Adrenal gland (tissue), 12 donors: ENCODE measurements around the gene AVPR1A. TPM values are rescaled to one million over a fixed set of nuclear protein-coding genes. Genes with fewer than 3 reads are reported as not detected.

ENCODE experiments used
- DNase-seq, 7 donors: peaks; one replicate each; pipeline ENCODE4 v3.0.0-alpha.2; 2019 to 2020
- H3K27ac ChIP-seq, 5 donors: fragments of 200-600 bp; sonication (generic) in 4 of 5; 1 replicate in 3 of 5; 2 replicates in 2 of 5; pipeline versions ENCODE4 v1.5.1 to v1.8.0; 2016 to 2020; ENCODE audit warnings: mild to moderate bottlenecking in 1 of 5
- H3K27me3 ChIP-seq: fragments of 200-600 bp; 2 replicates; pipeline ENCODE4 v1.8.0; 2021
- H3K36me3 ChIP-seq, 2 donors: fragments of 200-600 bp; replicated peaks in 1 of 2; 1 replicate in 1 of 2; 2 replicates in 1 of 2; pipeline versions ENCODE4 v1.5.1 to v1.8.0; 2018 to 2022
- H3K4me1 ChIP-seq, 2 donors: fragments of 200-600 bp; replicated peaks in 1 of 2; 1 replicate in 1 of 2; 2 replicates in 1 of 2; pipeline versions ENCODE4 v1.5.1 to v1.8.0; 2018 to 2021
- H3K4me3 ChIP-seq, 4 donors: fragments of 200-600 bp; sonication (generic) in 3 of 4; one replicate each; pipeline ENCODE4 v1.5.1; 2016 to 2018
- H3K9me3 ChIP-seq, 3 donors: fragments of 200-600 bp; sonication (generic) in 1 of 3; replicated peaks in 1 of 3; 1 replicate in 2 of 3; 2 replicates in 1 of 3; pipeline versions ENCODE4 v1.5.1 to v1.8.0; 2016 to 2021
- CTCF ChIP-seq, 6 experiments: fragments of 450-650 bp in 4 of 6; fragments of 200-600 bp in 2 of 6; sonication (generic) in 1 of 6; IDR thresholded peaks; 1 replicate in 5 of 6; 2 replicates in 1 of 6; pipeline versions ENCODE4 v1.5.1 to v1.8.0; 2016 to 2021; ENCODE audit warnings: antibody characterized with exemption in 6 of 6, mild to moderate bottlenecking in 2 of 6, moderate library complexity in 1 of 6
- POLR2A ChIP-seq, 2 donors: fragments of 450-650 bp; IDR thresholded peaks; one replicate each; pipeline ENCODE4 v1.6.1; 2017; ENCODE audit warnings: antibody characterized with exemption in 2 of 2, mild to moderate bottlenecking in 2 of 2, moderate library complexity in 1 of 2
- WGBS, 4 donors: extraction: QIAGEN DNeasy Blood & Tissue Kit in 2 of 4; methylation state at CpG; one replicate each; pipeline versions ENCODE4 v1.1.5 to v1.1.7; 2013 to 2017; 5-methylcytosine and 5-hydroxymethylcytosine counted together
- intact Hi-C, 2 donors: fragments of 100-400 bp; cut with DNase I; formaldehyde crosslinking; loops; one replicate each; pipeline versions ENCODE4 v1.14.1 to v1.15.0; 2022 to 2023
- polyA plus RNA-seq, 3 donors: library from polyadenylated mRNA; stranded (reverse); fragments of 200-250 nt in 2 of 3; fragments of 350-450 nt in 1 of 3; fragmentation: Illumina TruSeq in 1 of 3; extraction: RNeasy Lipid Tissue Mini Kit (QIAGEN cat#74804) in 1 of 3; gene quantifications; one replicate each; pipeline ENCODE4 v1.2.3, GENCODE V29; 2013 to 2014
- total RNA-seq, 9 donors: library from RNA; depleted of rRNA in 4 of 9; stranded (reverse); fragments of >200 nt in 4 of 9; fragments of 120-200 nt in 1 of 9; fragmentation: NEBNext Ultra II Directional in 1 of 9; extraction: Animal tissue kit (Norgen Biotek cat#: 25700) in 1 of 9; gene quantifications; one replicate each; pipeline versions ENCODE4 v1.1.0 to v1.2.4, GENCODE V29; 2013 to 2023
- donor health status: healthy with polysubstance abuse.
- donor health status: Bipolar disorder and iron deficiency.
- donor health status: DM: yes; HTN: yes; CAD: no.
- donor health status: DM: no; HTN: no; CAD: no.
- donor health status: DM: no; HTN: no; CAD: no.
- donor health status: DM: yes; HTN: yes; CAD: no.

AVPR1A gene
- total and polyA plus RNA-seq, 12 donors, result 1.2 to 273 (median 124) TPM

GRCh38 chr12:63154560-63154959 is 3.6 kb upstream of the AVPR1A start:
- Histone ChIP-seq H3K9me3 (no peaks in the 10 kb centered on the region), H3K4me3 (no peak overlapping the region), H3K36me3 (no peaks in the 10 kb centered on the region), H3K27ac (no peak overlapping the region), H3K4me1 (peaks cover 7 to 10% of the 10 kb centered on the region in 2 donors), H3K27me3 (peaks cover 4% of the 10 kb centered on the region)
- 96 to 98% (median 98%) methylated on average over 5 of the region's 5 CpGs for WGBS, 4 donors
- no peak for TF ChIP-seq CTCF (IDR thresholded peaks at IDR 0.05)
- no peak for TF ChIP-seq POLR2A (IDR thresholded peaks at IDR 0.05)
- intact Hi-C loops, result loop anchor here in 1 of 2 donors (5.0 kb wide), 2 partner anchors 52 to 123 kb away; no protein-coding TSS in a partner anchor
- no peak for DNase-seq

DNA sequence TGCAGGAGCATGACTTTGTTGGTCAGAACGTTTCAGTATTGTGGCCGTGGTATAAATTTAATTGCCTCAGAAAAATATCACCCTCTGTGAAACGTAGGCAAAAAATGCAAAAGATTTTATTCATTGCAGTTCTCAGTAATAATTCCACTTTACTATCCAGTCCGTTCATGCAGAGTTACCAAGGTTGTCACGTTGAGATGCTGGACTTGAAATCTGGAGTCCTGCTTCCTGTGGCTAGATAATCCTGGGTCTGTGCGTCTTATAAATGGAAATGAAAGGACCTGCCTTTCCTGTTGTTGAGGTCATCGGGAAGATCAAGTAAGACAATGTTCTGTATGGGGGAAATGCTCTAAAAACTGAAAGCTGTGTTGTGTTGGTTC is 1.3 kb upstream of the AVPR1A start:
- Histone ChIP-seq H3K27me3 (peaks cover 4% of the 10 kb centered on the region), H3K36me3 (no peaks in the 10 kb centered on the region), H3K9me3 (no peaks in the 10 kb centered on the region), H3K4me3 (peak overlapping the region in 3 of 4 donors; percentile 34 to 60 (median 44)), H3K4me1 (peaks cover 7 to 10% of the 10 kb centered on the region in 2 donors), H3K27ac (peak overlapping the region in 2 of 5 donors; percentile 62 to 64)
- intact Hi-C loops, result loop anchor here in 1 of 2 donors (5.0 kb wide), 2 partner anchors 50 to 125 kb away; no protein-coding TSS in a partner anchor
- peak in 2 of 6 experiments; percentile 4 to 9 for TF ChIP-seq CTCF (IDR thresholded peaks at IDR 0.05)
- no peak for TF ChIP-seq POLR2A (IDR thresholded peaks at IDR 0.05)
- no peak for DNase-seq
- WGBS, 4 donors, result 12 to 16% (median 14%) methylated on average over 7 of the region's 7 CpGs

- 0 to 2% (median 1%) methylated on average over 24 to 26 of the region's 26 CpGs for WGBS, 4 donors
- Histone ChIP-seq H3K4me1 (peaks cover 7 to 10% of the 10 kb centered on the region in 2 donors), H3K27me3 (peaks cover 4% of the 10 kb centered on the region), H3K9me3 (no peaks in the 10 kb centered on the region), H3K36me3 (no peaks in the 10 kb centered on the region), H3K27ac (peak overlapping the region in 3 of 5 donors; percentile 43 to 64 (median 62)), H3K4me3 (peak overlapping the region in 3 of 4 donors; percentile 34 to 60 (median 44))
- DNase-seq, result peak; percentile 47 to 82 (median 62)
- intact Hi-C loops, result loop anchor here in 1 of 2 donors (5.0 kb wide), 2 partner anchors 49 to 126 kb away; no protein-coding TSS in a partner anchor
- TF ChIP-seq CTCF (IDR thresholded peaks at IDR 0.05) (peak; percentile 79 to 87 (median 82)), POLR2A (IDR thresholded peaks at IDR 0.05) (peak in 1 of 2 donors; percentile 5)
Measured at GRCh38 chr12:63151623-63152320, 771 bp upstream of the AVPR1A start.

GRCh38 chr12:63149909-63150712 is 890 bp downstream of the AVPR1A start:
- TF ChIP-seq POLR2A (IDR thresholded peaks at IDR 0.05) (no peak), CTCF (IDR thresholded peaks at IDR 0.05) (no peak)
- WGBS, 4 donors, result 7 to 31% (median 10%) methylated on average over 16 to 75 of the region's 75 CpGs
- H3K9me3 ChIP-seq, result no peaks in the 10 kb centered on the region
- H3K4me1 ChIP-seq, result peaks cover 7 to 18% of the 10 kb centered on the region in 2 donors
- intact Hi-C loops, result loop anchor here in 1 of 2 donors (5.0 kb wide), 2 partner anchors 48 to 127 kb away; no protein-coding TSS in a partner anchor
- no peaks in the 10 kb centered on the region for H3K36me3 ChIP-seq
- H3K4me3 ChIP-seq, result peak overlapping the region; percentile 19 to 60 (median 39)
- DNase-seq, result peak; percentile 25 to 65 (median 34)
- peaks cover 4% of the 10 kb centered on the region for H3K27me3 ChIP-seq
- H3K27ac ChIP-seq, result peak overlapping the region in 3 of 5 donors; percentile 16 to 64 (median 62)
